Femur (tissue), 1 donor: ENCODE data around the gene MED16.
A peak's percentile ranks its signal among the peaks of the same experiment; 100 is the strongest.
"Not testable (repeated sequence)": the region's sequence is repeated elsewhere in the genome, so short reads cannot be mapped to it uniquely, and the experiment has no call there.

ENCODE experiments used
- DNase-seq: peaks from one replicate; pipeline ENCODE4 v3.0.0-alpha.2; 2017

Gene MED16

GRCh38 chr19:825897-826644 lies 66.9 kb downstream of the MED16 start:
- DNase-seq = no peak

- no peak for DNase-seq
Observed at GRCh38 chr19:824885-825284, 68.1 kb downstream of the MED16 start.

- peak; percentile 34 for DNase-seq
Observed at GRCh38 chr19:823565-824121, 69.3 kb downstream of the MED16 start.

GRCh38 chr19:821825-822503 lies 71.0 kb downstream of the MED16 start, which contains the start of gene PLPPR3:
Gene PLPPR3 (minus strand): TSS chr19:821955. CDS start chr19:821559, 396 bp downstream.
- peak; percentile 34 for DNase-seq

GRCh38 chr19:821231-821824 lies 71.7 kb downstream of the MED16 start:
- no peak for DNase-seq

- DNase-seq = not testable (repeated sequence)
Observed at GRCh38 chr19:820212-820611, 72.8 kb downstream of the MED16 start.
